Epithelial cell of esophagus (primary cell): ENCODE measurements around the gene TENT5C.

Experiments
- DNase-seq: peaks from one replicate; pipeline ENCODE4 v3.0.0; 2010; ENCODE audit warnings: low read depth
- H3K4me3 ChIP-seq: 2 replicates; pipeline ENCODE4 v1.5.1; 2011; ENCODE audit warnings: mild to moderate bottlenecking, low read length, control low read depth
- TF ChIP-seq, protein P1 (sequence below): IDR thresholded peaks from 2 replicates; pipeline ENCODE4 v1.5.1; 2011; ENCODE audit warnings: low read depth, mild to moderate bottlenecking, low read length, control low read depth, inconsistent platforms; ENCODE audit not compliant: insufficient read depth; ENCODE audit errors: missing control alignments

Gene TENT5C

DNA sequence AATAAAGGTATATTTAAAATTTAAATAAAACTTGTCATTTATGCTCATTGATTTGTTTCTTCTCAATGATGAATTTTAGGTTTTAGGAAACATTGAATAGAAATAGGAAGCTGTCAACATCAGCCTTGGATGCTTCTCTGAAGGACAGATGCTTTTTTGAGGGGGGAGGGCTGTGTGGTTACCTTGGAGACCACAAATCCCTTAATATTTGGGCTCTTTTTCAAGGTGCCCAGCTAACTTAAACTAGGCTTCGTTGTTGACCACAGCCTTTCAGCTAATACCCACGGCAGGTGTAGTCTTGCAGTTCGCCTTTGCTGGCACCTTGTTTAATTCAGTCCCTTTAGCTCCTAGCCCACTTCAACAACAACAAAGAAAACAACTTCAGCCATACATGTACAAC lies 22.5 kb downstream of the TENT5C start:
- DNase-seq: no peak
- TF ChIP-seq, protein P1, sequence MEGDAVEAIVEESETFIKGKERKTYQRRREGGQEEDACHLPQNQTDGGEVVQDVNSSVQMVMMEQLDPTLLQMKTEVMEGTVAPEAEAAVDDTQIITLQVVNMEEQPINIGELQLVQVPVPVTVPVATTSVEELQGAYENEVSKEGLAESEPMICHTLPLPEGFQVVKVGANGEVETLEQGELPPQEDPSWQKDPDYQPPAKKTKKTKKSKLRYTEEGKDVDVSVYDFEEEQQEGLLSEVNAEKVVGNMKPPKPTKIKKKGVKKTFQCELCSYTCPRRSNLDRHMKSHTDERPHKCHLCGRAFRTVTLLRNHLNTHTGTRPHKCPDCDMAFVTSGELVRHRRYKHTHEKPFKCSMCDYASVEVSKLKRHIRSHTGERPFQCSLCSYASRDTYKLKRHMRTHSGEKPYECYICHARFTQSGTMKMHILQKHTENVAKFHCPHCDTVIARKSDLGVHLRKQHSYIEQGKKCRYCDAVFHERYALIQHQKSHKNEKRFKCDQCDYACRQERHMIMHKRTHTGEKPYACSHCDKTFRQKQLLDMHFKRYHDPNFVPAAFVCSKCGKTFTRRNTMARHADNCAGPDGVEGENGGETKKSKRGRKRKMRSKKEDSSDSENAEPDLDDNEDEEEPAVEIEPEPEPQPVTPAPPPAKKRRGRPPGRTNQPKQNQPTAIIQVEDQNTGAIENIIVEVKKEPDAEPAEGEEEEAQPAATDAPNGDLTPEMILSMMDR: no peak
- no peak overlapping the region for H3K4me3 ChIP-seq

GRCh38 chr1:117629625-117630422 lies 24.0 kb downstream of the TENT5C start:
- TF ChIP-seq, protein P1: no peak
- no peak for DNase-seq
- H3K4me3 ChIP-seq: no peak overlapping the region

GRCh38 chr1:117630423-117630998 lies 24.7 kb downstream of the TENT5C start:
- H3K4me3 ChIP-seq: no peak overlapping the region
- peak; percentile 27 for DNase-seq
- TF ChIP-seq, protein P1: no peak

GRCh38 chr1:117631359-117632160 lies 25.7 kb downstream of the TENT5C start:
- TF ChIP-seq, protein P1: no peak
- DNase-seq: no peak
- no peak overlapping the region for H3K4me3 ChIP-seq

GRCh38 chr1:117632269-117633067 lies 26.6 kb downstream of the TENT5C start:
- no peak for DNase-seq
- TF ChIP-seq, protein P1: no peak
- H3K4me3 ChIP-seq: no peak overlapping the region

GRCh38 chr1:117633068-117633345 lies 27.2 kb downstream of the TENT5C start:
- TF ChIP-seq, protein P1: no peak
- DNase-seq: no peak
- no peak overlapping the region for H3K4me3 ChIP-seq
